Measurements from ENCODE around the gene P3H3.
"Not testable (repeated sequence)": the region's sequence is repeated elsewhere in the genome, so short reads cannot be mapped to it uniquely, and the experiment has no call there.

Gene P3H3

DNA sequence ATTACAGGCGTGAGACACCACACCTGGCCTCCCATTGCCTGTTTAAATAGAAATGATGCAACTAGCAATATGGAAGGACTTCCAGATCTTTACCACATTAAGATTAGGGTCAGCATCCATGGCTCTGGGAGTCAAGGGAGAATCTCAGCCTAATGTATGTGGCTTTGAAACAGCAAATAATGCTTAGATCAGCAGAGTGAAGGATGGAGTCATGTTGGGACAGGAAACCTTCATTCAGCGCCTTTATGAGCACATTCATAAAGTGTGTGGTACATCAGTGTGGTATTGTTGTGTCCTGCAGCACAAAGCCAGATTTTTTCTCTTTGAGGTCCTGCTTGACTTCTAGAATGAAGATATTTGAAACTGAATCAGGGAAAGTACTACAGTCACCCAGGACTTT, 60.2 kb downstream of the P3H3 start:
- no peak for DNase-seq (ENCODE audit: low read depth in 1 of 2, low spot score in 1 of 2)

DNA sequence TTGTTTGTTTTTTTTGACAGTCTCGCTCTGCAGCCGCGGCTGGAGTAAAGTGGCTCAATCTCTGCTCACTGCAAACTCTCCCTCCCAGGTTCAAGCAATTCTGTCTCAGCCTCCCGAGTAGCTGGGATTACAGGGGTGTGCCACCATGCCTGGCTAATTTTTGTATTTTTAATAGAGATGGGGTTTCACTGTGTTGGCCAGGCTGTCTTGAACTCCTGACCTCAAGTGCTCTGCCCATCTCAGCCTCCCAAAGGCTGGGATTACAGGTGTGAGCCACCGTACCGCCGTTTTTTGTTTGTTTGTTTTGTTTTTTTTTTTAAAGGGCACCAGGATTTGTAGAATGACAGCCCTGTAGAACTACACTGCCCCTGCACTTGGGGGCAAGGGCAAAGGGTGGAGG, 60.6 kb downstream of the P3H3 start:
- DNase-seq (ENCODE audit: low read depth in 1 of 2, low spot score in 1 of 2), result not testable (repeated sequence)

Measured in activated CD4-positive, alpha-beta T cell treated with anti-CD3 and anti-CD28 coated beads, Interleukin-2, amount 50 U/mL, for 24 hours (primary cell).